ENCODE measurements around the gene TNFRSF13B.

The TNFRSF13B gene

GRCh38 chr17:16936536-16937310, 35.2 kb downstream of the TNFRSF13B start:
- TF ChIP-seq MAX (IDR thresholded peaks at IDR 0.05) (no peak), TCF12 (IDR thresholded peaks at IDR 0.05; ENCODE audit: low read depth) (no peak), USF1 (IDR thresholded peaks at IDR 0.05) (no peak), TEAD4 (IDR thresholded peaks at IDR 0.05) (no peak), NFIC (IDR thresholded peaks at IDR 0.05) (no peak)

GRCh38 chr17:16935786-16936185, 36.1 kb downstream of the TNFRSF13B start:
- TF ChIP-seq TEAD4 (IDR thresholded peaks at IDR 0.05) (no peak), TCF12 (IDR thresholded peaks at IDR 0.05; ENCODE audit: low read depth) (no peak), NFIC (IDR thresholded peaks at IDR 0.05) (no peak), EGR1 (IDR thresholded peaks at IDR 0.05) (no peak), RAD21 (IDR thresholded peaks at IDR 0.05; ENCODE audit: low read depth) (no peak), FOXM1 (IDR thresholded peaks at IDR 0.05; ENCODE audit: borderline replicate concordance, low read depth) (no peak), USF1 (IDR thresholded peaks at IDR 0.05) (no peak), ZBTB7A (IDR thresholded peaks at IDR 0.05; ENCODE audit: low read depth) (no peak), REST (IDR thresholded peaks at IDR 0.05; ENCODE audit: low read depth) (no peak), CEBPB (IDR thresholded peaks at IDR 0.05) (no peak), YY1 (IDR thresholded peaks at IDR 0.05; ENCODE audit: low read depth) (no peak), CREB1 (IDR thresholded peaks at IDR 0.05; ENCODE audit: low read depth) (no peak)

GRCh38 chr17:16935241-16935663, 36.7 kb downstream of the TNFRSF13B start:
- TF ChIP-seq USF1 (IDR thresholded peaks at IDR 0.05) = no peak
- TF ChIP-seq TCF12 (IDR thresholded peaks at IDR 0.05; ENCODE audit: low read depth) = no peak
- TF ChIP-seq EGR1 (IDR thresholded peaks at IDR 0.05) = no peak
- TF ChIP-seq REST (IDR thresholded peaks at IDR 0.05; ENCODE audit: low read depth) = no peak
- TF ChIP-seq EP300 (IDR thresholded peaks at IDR 0.05; ENCODE audit: borderline replicate concordance) = no peak
- TF ChIP-seq FOXM1 (IDR thresholded peaks at IDR 0.05; ENCODE audit: borderline replicate concordance, low read depth) = no peak
- no peak for TF ChIP-seq TEAD4 (IDR thresholded peaks at IDR 0.05)
- TF ChIP-seq YY1 (IDR thresholded peaks at IDR 0.05; ENCODE audit: low read depth) = no peak
- TF ChIP-seq TAF1 (IDR thresholded peaks at IDR 0.05; ENCODE audit: low read depth) = no peak
- no peak for TF ChIP-seq CEBPB (IDR thresholded peaks at IDR 0.05)
- TF ChIP-seq NFIC (IDR thresholded peaks at IDR 0.05) = no peak
- TF ChIP-seq RAD21 (IDR thresholded peaks at IDR 0.05; ENCODE audit: low read depth) = no peak
- no peak for TF ChIP-seq CREB1 (IDR thresholded peaks at IDR 0.05; ENCODE audit: low read depth)
- no peak for TF ChIP-seq ZBTB7A (IDR thresholded peaks at IDR 0.05; ENCODE audit: low read depth)
- TF ChIP-seq MAX (IDR thresholded peaks at IDR 0.05) = no peak

GRCh38 chr17:16934836-16935235, 37.1 kb downstream of the TNFRSF13B start:
- TF ChIP-seq MAX (IDR thresholded peaks at IDR 0.05) (no peak), NFIC (IDR thresholded peaks at IDR 0.05) (no peak), TCF12 (IDR thresholded peaks at IDR 0.05; ENCODE audit: low read depth) (no peak), REST (IDR thresholded peaks at IDR 0.05; ENCODE audit: low read depth) (no peak), RAD21 (IDR thresholded peaks at IDR 0.05; ENCODE audit: low read depth) (no peak), ZBTB7A (IDR thresholded peaks at IDR 0.05; ENCODE audit: low read depth) (no peak), TEAD4 (IDR thresholded peaks at IDR 0.05) (no peak), EGR1 (IDR thresholded peaks at IDR 0.05) (no peak), TAF1 (IDR thresholded peaks at IDR 0.05; ENCODE audit: low read depth) (no peak), CREB1 (IDR thresholded peaks at IDR 0.05; ENCODE audit: low read depth) (no peak), FOXM1 (IDR thresholded peaks at IDR 0.05; ENCODE audit: borderline replicate concordance, low read depth) (no peak), CEBPB (IDR thresholded peaks at IDR 0.05) (no peak), USF1 (IDR thresholded peaks at IDR 0.05) (no peak), EP300 (IDR thresholded peaks at IDR 0.05; ENCODE audit: borderline replicate concordance) (no peak), YY1 (IDR thresholded peaks at IDR 0.05; ENCODE audit: low read depth) (no peak)

Data from Ishikawa (cell line).